Stimulated activated CD4-positive, alpha-beta T cell treated with anti-CD3 and anti-CD28 coated beads, Interleukin-1b, Interleukin-23, amount 100 ng/mL, for 4 hours (primary cell): ENCODE measurements around the gene RAN.
"Not testable (repeated sequence)": the region's sequence is repeated elsewhere in the genome, so short reads cannot be mapped to it uniquely, and the experiment has no call there.

Experiments
- DNase-seq, 2 donors: peaks; one replicate each; pipeline ENCODE4 v3.0.0-alpha.2; 2020; ENCODE audit warnings: low read depth in 2 of 2

The RAN gene

DNA sequence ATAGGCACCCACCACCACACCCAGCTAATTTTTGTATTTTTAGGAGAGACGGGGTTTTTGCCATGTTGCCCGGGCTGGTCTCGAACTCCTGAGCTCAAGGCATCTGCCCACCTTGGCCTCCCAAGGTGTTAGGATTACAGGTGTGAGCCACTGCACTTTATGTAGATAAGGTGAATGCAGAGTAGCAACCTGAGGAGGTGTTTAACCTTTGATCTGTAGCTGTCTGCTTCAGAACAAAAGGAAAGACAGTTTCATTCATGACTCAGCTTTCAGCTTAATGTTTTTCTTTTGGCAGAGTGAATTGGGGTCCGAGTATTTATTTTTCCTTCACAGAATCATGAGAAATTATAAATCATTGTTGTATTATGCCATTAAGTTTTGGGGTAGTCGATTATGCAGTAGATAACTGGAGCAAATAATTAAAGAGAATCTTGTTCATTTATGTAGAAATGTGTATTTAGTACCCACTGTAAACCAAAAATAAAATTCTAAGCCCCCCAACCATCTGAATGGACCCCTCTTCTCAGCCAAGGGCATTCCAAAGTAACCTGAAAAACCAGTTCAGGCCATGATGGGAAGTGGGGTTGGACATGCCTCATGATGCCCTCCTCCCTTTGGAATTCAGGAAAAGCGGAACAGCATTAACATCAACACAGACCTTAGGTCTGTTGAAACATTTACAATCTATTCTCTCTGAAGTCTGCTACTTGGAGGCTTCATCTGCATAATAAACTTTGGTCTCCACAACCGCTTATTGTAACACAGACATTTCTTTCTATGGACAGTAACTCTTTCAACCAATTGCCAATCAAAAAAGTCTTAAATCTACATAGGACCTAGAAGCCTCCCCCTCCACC lies 22.1 kb upstream of the RAN start:
- DNase-seq: no peak

DNA sequence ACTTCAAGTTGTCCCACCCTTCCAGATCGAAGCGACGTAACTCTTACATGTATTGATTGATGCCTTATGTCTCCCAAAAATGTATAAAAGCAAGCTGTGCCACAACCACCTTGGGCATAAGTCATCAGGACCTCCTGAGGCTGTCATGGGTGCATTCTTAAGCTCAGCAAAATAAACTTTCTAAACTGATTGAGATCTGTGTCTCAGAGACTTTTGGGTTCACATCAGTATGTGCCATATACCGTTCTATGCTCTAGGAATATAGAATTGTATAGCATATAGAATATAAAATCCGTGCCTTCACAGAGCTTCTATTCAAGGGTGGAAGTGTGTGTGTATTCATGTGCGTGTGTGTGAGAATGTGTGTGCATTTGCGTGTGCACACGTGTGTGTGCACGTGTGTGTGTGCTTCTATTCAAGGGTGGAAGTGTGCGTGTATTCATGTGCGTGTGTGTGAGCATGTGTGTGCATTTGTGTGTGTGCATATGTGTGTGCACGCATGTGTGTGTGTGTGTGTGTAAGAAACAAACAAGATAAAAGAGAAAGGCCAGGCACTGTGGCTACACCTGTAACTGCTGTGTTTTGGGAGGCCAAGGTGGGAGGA lies 21.3 kb upstream of the RAN start:
- no peak for DNase-seq

- no peak for DNase-seq
These were observed 15.8 kb upstream of the RAN start for GRCh38 chr12:130856088-130856487.

- DNase-seq: no peak
These were observed 13.8 kb upstream of the RAN start for GRCh38 chr12:130858084-130858483.

- no peak for DNase-seq
These were observed 12.7 kb upstream of the RAN start for GRCh38 chr12:130859161-130859560.

- DNase-seq: no peak
These were observed 11.6 kb upstream of the RAN start for GRCh38 chr12:130860311-130860710.

DNA sequence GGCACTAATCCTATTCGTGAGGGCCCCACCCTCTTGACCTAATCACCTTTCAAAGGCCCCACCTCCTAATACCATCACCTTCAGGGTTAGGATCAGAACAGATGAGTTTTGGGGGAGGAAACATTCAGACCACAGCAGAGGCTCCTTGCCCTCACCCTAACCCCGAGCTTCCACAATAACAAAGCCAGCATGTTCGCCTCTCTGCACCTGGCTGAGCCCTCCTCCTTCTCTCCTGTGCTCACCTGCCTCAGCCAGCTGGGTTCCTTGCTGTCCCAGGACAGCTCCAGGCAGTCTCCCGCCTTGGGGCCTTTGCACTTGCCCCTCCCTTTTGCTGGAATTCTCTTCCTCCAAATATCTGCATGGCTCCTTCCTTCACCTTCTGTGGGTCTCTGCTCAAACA lies 9.7 kb upstream of the RAN start:
- DNase-seq: no peak

DNA sequence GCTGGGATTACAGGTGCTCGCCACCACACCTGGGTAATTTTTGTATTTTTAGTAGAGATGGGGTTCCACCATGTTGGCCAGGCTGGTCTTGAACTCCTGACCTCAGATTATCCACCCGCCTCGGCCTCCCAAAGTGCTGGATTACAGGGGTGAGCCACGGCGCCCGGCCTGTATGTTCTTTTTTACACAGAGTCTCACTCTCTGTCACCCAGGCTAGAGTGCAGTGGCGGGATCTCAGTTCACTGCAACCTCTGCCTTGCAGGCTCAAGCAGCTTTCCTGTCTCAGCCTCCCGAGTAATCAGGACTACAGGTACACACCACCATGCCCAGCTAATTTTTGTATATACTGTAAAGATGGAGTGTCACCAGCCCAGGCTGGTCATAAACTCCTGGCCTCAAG lies 9.1 kb upstream of the RAN start:
- DNase-seq: not testable (repeated sequence)

DNA sequence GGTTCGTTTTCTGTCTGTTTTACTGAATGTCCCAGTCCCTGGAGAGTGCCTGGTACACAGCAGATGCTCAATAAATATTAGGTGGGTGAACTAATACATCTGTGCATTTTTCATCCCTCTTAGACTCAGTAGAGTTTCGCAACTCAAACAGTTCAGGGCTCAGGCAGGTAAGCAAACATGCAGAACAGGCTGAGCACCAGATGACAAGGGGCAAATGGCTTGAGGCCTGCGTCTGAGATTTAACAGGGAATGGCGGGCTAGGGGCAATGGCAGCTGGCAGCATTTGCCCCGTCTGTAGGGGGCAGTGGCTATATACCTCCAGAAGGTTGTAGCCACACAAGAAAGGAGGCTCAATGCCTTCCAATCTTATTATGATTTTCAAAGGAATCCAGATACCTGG lies 8.6 kb upstream of the RAN start:
- DNase-seq: no peak

- no peak for DNase-seq
These were observed 3.5 kb upstream of the RAN start for GRCh38 chr12:130868412-130868811.

DNA sequence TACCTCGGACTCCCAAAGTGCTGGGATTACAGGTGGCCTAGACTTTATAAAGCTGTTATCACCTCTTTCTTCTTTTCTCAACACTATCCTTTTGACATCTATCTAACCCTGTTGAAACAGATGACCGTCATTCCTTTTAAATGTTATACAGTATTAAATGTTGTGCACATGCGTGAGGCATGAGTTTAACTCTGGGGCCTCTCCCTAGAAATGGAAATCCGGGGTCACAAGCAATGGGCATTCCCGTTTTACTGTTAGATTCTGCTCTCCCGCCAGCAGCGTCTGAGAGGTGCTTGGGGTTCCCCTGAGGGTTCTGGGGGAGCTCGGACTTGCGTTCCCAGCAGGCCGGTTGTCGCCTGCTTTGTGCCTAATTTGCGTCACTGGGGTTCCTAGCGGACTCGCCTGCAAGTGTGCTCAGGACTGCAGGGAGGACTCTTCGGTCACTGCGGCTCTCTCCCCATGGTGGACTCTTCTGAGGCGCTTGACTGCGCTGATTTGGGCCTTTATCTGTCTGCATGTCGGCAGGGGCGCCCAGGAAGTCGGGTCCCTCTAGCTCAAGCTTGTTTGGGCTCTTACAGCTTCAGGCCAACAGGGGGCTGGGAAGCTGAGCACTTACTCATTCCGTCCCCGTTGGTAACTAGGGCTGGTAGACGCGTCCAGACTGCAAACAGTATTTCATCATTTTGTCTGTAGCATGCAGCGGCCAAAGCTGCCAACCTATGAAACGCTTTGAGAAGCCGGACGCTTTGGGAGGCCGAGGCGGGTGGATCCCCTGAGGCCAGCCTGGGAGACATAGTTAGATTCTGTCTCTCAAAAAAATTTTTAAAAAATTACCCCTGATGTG lies 1.2 kb upstream of the RAN start:
- peak; percentile 41 to 52 for DNase-seq

DNA sequence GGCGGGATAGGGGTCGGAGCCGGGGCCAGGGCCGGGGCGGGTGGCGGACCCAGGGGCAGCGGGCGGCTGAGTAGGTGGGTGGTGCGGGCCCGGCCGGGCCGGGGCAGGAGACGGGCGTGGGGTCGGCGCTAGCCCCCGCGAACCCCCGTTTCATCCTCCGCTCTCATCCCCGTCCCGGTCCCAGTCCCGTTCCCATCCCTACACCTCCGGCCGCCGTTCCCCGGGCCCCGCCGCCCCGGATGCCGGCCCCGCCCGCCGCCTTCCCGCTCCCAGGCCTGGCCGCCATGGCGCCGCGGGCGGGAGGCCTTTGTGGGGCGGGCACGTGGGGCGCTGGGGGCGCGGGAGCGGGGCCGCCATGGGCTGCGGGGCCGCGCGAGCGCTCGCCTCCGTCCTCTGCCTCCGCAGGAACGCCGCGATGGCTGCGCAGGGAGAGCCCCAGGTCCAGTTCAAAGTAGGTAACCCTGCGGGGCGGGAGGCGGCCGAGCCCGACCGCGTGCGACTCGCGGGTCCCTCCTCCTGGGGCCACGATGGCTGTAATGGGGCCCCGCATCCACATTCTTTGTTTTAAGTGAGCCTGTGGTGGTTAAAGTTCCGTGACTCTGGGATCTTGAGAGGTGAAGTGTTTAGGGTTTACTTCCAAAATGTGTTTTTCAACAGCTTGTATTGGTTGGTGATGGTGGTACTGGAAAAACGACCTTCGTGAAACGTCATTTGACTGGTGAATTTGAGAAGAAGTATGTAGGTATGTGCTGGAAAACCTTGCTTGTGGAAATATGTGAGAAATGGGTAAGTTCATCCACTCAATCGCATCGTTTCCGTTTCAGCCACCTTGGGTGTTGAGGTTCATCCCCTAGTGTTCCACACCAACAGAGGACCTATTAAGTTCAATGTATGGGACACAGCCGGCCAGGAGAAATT lies 572 bp downstream of the RAN start:
- DNase-seq: peak; percentile 21 to 49

DNA sequence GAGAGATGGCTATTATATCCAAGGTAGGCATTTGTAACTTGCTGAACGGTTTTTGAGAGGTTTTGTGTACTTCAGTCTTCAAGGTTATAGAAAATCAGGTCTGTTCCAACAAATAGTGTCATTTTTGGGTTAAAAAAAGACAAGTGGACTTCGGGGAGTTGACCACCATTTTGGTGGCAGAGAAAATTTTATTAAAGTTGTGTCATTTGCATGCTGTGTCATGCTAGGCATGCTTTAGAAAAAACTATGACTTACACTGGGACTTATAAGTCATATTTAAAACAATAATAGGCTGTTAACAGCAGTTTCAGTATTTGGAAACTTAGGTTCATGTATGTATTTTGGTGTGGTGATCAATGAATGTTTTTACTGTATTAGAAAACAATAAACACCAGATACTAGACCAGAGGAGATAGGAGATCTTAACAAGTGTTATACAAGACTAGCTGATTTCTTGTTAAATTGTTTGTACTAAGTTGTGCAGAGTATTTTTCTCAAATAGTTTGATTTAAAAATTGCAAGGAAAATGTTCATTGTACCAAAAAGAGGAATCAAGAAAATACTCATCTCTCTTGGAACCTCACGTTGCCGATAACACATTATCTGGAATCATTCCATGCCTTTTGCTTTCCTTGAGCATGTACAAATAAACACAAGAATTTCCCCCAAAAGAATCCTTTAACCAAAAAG lies 1.4 kb downstream of the RAN start:
- no peak for DNase-seq

- DNase-seq: no peak
These were observed 2.0 kb downstream of the RAN start for GRCh38 chr12:130873825-130874224.

DNA sequence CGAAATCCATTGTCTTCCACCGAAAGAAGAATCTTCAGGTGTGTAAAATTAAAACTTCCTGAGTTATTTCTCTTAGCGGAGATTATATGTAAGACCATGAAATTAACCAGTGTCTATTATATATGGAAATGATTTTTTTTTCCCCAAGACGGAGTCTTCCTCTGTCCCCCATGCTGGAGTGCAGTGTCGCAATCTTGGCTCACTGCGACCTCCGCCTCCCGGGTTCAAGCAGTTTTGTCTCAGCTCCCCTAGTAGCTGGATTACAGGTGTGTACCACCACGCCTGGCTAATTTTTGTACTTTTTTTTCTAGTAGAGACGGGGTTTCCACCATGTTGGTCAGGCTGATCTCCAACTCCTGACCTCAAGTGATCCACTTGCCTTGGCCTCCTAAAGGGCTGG lies 2.8 kb downstream of the RAN start:
- no peak for DNase-seq

DNA sequence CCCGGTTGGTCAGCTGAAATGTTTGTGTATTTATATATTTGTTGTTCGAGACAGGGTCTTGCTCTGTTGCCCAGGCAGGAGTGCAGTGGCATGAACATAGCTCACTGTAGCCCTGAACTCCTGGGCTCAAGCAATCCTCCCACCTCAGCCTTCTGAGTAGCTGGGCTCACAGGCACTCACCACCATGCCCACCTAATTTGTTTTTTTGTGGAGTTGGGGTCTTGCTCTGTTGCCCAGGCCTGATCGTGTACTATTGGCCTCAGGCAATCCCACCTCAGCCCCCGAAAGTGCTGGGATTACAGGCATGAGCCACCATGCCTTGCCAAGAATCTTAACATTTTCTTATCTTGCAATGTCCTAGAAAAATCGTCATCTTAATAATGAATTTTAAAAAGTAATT lies 3.3 kb downstream of the RAN start:
- no peak for DNase-seq

- not testable (repeated sequence) for DNase-seq
These were observed 3.8 kb downstream of the RAN start for GRCh38 chr12:130875708-130876107.

DNA sequence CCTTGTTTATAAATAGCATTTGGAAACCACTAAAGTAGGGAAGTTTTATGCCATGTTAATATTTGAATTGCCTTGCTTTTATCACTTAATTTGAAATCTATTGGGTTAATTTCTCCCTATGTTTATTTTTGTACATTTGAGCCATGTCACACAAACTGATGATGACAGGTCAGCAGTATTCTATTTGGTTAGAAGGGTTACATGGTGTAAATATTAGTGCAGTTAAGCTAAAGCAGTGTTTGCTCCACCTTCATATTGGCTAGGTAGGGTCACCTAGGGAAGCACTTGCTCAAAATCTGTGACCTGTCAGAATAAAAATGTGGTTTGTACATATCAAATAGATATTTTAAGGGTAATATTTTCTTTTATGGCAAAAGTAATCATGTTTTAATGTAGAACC lies 4.4 kb downstream of the RAN start:
- DNase-seq: no peak

- no peak for DNase-seq
These were observed 4.9 kb downstream of the RAN start for GRCh38 chr12:130876758-130877157.

GRCh38 chr12:130877333-130877732 lies 5.5 kb downstream of the RAN start:
- no peak for DNase-seq
